HG03442 (cell line): ENCODE measurements around the gene LRRC4B.
"Not testable (repeated sequence)": the region's sequence is repeated elsewhere in the genome, so short reads cannot be mapped to it uniquely, and the experiment has no call there.

Source experiments
- ATAC-seq: cut with Tn5 transposase; IDR thresholded peaks from one replicate; pipeline ENCODE4 v1.9.1; 2021; ENCODE audit warnings: mild to moderate bottlenecking, moderate library complexity; ENCODE audit not compliant: unreplicated experiment

Gene LRRC4B

DNA sequence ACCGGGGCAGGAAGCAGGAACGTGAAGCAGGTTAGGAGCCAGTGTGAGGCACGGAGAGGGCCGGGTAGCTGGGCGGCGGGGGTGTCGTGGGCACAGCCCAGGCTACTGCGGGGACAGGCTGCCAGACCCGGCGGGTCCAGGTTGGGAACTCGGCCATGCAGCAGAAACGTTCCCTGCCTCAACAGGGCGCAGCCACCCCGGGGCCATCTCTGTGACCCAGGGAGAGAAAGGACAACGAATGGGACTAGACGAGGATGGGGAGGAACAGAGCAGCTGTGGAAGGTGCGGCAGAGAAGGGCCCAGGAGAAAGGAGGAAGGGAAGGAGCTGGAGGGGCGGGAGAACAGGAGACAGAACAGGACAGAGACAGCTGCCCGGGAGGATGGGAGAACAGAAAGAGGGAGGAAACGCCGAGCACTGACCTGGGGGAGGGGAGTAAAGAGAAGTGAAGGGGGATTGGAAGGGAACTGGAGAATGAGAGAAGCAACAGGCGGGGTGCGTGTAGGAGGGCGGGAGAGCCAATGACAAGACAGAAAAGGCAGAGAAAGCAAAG, 78.7 kb downstream of the LRRC4B start:
- ATAC-seq: no peak

DNA sequence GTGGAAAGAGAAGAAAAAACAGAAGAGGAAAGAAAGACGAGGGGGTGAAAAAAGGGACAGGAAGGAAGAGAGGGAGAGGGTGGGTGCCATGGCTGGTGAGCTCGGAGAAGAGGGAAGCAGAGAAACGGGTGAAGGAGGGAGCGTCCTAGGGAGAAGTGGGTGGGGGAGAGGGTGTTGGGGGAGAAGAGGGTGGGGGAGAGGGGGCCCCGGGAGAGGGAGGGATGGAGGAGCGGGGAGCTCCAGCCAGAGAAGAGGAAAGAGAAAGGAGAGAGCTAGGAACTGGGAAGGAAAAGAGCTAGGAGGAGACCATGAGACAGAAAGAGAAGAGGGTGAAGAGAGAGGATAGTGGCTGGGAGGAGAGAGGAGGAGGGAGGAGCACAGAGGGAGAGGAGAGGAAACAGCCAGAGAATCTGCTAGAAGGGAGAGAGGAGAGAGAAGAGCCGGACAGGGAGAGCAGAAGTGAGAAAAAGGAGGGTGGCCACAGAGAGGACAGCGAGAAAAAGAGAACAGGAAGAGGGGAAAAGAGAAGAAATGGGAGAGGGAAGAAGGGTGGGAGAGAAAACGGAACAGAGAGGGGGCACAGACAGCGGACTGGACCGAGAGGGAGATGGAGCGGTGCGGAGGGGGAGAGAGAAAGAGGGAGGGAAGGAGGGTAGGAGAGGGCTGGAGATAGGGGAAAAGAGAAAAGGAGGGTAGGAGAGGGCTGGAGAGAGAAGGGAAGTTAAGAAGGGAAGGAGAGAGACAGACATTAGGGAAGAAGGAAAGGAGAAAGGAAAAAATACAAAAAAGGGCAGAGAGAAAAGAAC, 79.6 kb downstream of the LRRC4B start:
- ATAC-seq: no peak

DNA sequence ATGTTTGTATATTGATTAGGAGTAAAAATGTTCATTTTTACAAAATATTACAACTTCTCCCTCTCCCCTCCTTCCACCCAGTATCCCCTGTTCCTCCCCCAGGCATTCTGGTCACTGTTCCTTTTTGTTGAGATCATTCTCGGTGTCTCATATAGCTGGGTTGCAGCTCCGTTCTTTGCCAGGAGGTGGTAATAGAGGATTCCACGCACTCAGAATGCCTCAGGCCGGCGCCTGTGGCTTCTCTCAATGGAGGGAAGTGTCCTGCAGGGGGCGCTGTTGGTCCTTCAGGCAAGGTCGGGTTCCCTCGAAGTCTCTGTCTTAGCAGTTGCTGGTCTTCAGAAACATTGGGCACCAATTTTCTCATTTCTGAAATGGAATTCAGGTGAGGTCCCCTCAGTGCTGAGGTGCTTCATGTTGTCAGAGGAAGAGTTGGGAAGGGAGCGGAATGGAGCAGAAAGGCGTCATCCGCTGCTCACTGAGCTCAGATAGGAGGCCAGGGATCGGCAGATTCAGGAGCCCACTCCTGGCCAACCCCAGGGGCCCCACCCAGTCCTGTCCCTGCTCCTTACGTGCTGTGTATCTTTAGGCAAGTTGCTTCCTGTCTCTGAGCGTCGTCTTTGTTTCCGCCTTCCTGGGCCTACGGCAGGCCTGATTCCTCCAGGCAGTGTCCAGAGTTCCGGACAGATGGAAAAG, 81.3 kb downstream of the LRRC4B start:
- ATAC-seq: no peak

DNA sequence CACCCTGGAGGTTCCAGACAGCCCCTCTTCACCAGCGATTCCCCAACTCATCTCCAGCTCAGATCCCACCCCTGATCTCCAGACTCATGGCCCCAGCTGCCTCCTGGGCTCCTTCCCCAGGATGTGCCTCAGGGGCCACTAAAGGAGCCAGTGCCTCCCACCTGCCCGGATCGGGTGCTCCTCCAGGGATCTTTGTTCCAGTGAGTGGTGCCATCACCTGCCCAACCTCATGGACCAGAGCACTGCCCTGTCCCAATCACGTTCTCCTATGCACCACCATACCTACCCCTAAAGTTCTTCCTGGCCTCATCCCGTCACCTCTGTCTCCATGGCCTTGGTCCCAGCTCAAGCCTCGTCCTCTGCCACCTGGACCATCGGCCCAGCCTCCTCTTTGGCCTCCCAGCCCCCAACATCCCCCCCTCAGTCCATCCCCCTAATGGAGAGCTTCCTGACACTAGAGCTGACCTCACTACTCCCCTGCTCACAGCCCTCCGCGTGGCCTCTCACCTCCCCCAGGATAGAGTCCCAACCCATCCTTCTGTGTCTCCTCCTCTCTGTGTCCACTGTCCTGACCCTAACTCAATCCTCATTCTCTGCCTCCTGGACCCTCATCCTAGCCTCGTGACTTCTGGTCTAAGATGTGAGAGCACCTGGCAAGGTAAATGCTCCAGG, 82.8 kb downstream of the LRRC4B start:
- no peak for ATAC-seq

DNA sequence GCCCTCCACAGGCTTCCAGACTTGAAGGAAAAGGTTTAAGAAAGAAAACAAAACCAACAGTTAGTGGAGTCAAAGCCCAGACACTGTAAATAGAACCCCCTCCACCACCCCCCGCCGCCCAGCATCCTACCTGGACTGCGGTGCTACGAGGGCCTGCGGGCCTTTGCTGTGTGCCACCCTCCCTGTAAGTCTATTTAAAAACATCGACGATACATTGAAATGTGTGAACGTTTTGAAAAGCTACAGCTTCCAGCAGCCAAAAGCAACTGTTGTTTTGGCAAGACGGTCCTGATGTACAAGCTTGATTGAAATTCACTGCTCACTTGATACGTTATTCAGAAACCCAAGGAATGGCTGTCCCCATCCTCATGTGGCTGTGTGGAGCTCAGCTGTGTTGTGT, 85.3 kb downstream of the LRRC4B start:
- no peak for ATAC-seq

DNA sequence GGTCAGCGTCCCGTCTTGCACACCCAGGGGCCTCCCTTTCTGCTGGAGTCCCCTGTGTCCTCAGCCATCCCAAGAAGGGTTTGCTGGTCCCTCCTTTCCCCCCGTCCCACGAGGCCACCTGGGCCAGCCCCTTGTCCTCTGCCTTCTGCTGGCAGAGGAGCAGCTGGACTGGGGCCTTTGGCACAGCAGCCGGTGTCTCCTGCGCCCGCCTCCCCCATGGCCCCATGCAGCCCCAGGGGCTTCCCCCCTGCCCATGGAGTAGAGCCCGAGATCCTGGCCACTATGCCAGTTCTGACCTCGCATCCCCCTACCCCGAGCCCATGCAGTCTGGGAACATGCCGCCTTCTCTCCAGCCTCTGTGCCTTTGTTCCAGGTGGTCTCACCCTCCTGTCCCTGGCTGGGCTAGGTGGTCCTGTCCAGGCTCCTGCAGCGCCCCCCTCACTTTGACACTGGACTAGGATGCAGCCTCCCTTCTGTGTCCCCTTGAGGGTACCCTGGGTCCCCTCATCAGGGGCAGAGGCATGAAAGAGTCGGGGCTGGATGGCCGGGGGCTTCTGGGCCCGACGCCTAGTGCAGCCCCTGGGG, 85.9 kb downstream of the LRRC4B start:
- no peak for ATAC-seq

DNA sequence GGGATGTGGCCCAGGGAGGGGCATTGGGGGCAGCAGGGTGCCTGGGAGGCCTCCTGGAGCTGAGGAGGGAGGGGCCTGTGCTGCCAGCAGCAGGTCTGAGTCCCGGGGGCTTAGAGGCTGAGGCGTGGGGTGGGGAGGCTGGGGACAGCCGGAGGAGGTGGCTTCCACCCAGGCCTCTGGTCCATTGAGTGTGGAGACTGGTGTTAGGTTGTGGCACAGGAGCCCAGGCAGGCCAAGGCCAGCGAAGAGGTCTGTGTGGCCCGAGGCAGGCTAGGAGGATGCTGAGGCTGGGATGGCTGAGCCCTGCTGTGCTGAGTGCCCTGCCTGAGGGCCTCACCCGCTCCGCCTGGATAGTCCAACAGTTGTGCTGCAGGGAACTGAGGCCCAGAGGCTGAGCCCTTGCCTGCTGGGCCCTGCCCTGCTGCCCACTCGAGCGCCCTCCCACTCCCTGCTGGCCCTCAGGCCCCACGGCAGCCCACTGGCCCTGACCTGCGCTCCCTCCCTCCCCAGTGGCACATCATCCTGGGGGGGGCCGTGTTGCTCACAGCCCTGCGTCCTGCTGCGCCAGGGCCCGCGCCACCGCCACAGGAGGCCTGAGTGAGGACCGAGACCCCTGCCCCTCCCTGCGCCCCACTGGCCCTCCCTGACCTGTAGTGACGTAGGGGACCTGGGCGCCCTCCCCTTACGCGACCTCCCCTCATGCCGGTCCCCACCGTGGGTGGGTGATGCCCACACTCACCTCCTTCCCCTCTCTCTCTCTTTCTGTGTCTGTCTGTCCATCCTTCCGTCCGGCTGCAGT, 86.7 kb downstream of the LRRC4B start:
- no peak for ATAC-seq

DNA sequence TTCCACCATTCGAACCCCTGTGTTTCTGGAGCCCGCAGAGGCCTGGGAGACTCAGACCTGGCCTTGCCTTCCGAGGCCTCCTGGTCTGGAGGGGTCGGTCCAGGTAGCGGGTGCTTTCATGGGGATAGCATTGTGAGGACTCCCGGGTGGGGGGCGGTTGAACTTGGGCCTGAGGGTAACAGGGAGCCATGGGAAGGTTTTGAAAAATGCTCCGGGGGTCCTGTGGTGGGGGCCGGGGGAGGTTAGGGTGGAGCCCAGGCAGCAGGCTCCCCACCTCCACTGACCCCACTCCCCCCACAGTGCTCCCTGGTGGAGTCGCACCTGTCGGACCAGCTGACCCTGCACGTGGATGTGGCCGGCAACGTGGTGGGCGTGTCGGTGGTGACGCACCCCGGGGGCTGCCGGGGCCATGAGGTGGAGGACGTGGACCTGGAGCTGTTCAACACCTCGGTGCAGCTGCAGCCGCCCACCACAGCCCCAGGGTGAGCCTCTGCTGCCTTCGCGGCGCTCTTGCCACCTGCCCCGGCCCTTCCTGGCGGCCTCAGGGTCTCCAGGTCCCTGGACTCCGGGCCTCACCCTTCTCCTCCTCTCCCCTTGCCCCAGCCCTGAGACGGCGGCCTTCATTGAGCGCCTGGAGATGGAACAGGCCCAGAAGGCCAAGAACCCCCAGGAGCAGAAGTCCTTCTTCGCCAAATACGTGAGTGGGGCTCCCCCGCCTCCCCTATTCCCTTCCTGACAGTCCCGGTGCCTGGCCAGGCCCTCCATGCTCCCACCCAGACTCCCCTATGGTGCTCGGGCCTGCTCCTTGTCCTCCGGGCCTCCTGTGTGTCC, 87.7 kb downstream of the LRRC4B start:
- ATAC-seq: no peak

DNA sequence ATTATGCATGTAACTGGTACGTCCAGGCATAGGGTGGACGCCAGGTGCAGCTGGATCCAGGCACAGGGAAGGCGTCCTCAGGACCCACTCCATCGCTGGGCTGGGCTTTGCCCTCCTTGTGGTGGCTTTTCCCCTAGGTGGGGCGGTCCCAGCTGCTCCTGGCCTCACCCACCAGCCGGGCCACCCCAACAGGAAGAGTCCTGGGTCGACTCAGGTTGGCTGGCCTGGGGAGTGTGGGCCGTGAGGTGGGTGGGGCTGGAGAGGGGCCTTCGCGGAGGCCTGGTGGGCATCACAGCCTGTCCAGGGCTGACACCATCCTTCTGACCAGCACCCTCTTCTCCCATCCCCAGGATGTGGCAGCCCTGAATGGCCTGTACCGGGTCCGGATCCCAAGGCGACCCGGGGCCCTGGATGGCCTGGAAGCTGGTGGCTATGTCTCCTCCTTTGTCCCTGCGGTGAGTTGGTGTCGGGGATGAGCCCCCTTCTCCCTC, 88.4 kb downstream of the LRRC4B start:
- ATAC-seq: no peak

DNA sequence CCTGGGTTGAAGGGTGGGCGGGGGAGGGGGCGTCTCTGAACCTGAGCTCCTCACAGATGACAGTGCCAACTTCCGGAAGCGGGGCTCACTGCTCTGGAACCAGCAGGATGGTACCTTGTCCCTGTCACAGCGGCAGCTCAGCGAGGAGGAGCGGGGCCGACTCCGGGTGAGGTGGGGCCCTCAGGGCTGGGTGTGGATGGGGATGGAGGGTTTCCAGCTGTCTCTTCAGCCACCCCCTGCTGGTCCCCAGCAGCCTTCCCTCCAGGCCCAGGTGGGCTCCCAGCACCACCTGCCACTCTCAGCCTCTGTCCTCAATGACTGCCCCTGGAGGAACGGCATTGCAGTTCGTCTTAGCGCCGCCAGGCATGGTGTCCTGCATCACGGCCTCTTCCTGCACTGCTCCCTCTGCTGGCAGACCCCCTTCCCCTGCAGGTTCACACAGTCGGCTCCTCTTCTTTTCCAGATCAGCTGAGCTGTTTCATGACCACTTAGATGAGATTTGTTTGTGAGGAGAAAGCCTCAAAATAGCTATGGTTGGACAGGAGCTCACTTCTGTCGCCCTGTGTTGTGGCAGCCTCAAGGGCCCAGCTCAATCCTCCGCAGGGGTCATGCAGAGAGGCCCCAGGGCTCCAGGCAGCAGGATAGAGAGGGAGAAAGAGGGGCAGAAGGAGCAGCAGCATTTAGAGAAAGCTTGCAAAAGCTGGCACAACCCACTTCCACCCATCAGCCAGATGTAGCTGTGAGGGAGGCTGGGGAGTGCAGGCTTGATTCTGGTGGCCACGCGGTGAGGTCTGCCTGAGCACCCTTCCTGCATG, 89.1 kb downstream of the LRRC4B start:
- ATAC-seq: no peak

DNA sequence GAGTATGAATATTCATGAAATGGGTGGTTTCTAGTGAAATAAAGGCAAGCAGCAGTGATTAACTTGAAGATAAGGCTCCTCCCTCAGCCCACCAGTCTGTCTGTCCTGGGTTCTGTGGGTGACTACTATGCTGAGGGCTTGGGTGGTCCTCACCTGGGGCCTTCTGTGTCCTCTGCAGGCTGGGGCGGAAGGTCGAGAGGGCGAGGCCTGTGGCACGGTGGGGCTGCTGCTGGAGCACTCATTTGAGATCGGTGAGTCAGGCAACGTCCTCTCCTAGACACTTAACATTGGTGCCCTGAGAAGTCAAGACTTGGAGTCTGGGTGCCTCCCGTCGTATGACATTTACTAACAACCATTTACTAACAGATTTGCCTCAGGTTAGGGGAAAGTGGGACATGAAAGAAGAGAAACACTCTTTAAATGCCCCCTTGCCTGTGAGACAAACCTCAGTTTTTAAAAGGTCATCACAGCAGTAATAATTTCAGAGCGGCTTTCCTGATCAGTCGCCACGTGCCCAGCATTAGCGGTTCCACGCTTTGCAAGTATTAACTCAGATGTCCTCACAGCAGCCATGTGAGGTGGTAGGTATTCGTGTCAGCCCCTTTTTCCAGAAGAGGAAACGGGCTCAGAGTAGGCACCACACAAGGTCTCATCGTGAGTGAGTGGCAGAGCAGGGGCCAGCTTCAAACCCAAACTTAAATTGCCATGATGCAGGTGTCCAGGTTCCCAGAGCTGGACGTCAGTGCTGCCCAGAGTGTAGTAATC, 90.3 kb downstream of the LRRC4B start:
- no peak for ATAC-seq

DNA sequence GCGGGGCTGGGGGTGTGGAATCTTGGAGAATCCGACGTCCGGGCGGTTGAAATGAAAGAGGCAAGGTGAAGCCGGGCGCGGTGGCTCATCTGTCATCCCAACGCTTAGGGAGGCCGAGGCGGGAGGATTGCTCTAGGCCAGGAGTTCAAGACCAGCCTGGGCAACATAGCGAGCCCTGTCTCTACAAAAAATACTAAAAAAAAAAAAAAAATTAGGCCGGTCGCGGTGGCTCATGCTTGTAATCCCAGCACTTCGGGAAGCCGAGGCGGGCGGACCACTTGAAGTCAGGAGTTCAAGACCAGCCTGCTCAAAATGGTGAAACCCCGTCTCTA, 91.4 kb downstream of the LRRC4B start:
- ATAC-seq: no peak

DNA sequence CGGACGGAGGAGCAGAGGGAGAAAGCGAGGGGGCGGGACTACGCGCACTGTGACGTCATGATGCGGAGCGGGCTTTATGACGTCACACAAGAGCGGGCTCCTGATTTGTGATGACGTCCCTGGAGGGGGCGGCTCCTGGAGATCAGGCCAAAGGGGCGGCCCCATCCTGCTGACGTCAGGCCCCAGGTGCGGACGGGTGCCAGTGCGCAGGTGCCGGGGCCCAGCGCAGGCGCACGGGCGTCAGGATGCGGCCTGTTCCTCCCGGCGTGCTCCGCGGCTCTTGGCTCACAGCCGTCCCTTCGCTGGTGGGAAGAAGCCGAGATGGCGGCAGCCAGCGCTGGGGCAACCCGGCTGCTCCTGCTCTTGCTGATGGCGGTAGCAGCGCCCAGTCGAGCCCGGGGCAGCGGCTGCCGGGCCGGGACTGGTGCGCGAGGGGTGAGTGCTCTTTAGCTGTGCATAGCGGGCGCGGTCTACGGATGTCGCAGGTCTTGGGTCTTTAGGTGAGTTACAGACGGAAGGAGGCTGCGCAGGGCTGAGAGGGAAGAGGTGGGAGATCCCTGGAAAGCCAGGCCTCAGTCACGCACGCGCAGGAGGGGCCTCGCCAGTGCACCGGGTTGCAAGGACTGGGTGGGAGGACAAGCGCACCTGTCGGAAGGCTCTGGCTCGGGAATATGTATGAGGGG, 91.9 kb downstream of the LRRC4B start, which contains the start of the genes EMC10 and GARIN5A:
Gene EMC10 (plus strand): TSS at position 284 of the 683 bp plus-strand sequence. CDS start 38 bp downstream, at position 322.
Gene GARIN5A (minus strand): TSS at position 625 of the 683 bp plus-strand sequence. CDS start 460 bp downstream, at position 165.
- peak; percentile 86 for ATAC-seq

DNA sequence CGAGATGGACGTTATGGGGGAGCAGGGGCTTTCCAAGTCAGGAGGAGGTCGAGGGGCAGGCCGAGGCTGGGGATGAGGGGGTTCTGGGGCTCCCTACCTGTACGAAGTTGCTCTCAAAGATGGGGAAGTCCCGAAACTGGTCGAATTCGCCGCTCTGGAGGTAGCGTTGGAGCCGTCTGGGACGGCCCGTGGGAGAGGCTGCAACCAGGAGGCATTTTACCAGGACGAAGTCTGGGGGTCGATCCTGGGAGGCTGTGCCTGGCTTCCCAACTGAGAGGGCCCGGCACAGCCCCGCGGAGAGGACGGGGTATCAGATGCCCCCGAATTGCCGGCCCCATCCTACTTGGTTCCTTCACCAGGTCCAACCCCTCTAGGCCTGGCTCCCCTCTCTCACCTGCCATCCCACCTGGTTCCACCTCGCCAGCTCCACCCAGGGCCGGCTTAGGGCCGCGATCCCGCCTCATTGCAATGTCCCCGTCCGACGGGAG, 92.5 kb downstream of the LRRC4B start:
- peak; percentile 13 for ATAC-seq

DNA sequence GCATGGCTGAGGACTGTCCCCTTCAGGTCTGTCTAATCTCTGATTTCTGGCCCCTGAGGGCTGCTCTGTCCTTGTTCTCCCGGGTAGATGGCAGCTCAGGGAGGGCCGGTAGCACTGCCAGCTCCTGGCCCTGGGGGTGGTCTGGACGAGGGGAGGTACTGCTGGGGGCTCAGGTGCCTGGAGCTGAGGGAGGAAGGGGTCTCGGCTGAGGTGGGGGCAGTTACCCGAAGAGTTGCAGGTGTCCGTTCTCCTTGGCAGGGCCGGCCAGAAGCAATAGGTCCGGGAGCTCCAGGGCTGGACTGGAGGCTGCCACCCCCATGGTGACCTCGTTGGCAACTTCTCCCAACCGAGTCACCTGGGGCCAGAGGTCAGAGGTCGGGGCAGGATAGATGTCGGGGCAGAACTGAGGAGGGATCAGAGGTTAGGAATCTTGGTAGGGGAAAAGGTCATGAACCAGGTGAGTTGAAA, 93.1 kb downstream of the LRRC4B start:
- ATAC-seq: no peak

DNA sequence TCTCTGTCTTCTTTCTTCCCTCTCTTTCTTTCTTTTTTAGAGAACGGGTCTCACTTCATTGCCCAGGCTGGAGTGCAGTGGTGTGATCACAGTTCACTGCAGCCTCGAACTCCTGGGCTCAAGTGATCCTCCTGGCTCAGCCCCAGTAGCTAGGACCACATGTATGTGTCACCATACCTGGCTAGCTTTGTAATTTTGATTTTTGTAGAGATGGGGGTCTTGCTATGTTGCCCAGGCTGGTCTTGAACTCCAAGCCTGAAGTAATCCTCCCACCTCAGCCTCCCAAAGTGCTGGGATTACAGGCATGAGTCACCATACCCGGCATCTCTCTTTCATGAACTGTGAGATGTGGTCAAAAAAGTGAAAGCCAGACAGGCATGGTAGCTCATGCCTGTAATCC, 94.9 kb downstream of the LRRC4B start:
- ATAC-seq: not testable (repeated sequence)

DNA sequence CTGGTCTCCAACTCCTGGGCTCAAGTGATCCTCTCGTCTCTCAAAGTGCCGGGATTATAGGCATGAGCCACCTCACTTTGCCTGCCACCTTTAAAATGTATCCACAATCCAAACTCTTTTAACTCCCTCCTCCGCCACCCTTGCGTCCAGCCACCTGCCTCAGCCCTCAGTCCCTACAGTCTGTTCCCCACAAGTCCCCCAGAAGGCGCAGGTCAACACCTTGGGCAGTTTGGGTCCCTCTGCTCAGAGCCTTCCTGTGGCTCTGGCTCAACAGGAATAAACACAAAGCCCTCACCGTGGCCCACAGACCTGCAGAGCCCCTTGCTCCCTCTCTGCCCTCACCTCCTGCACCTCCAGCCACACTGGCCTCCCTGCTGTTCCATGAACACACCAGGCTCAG, 99.4 kb downstream of the LRRC4B start:
- no peak for ATAC-seq
